Keratinocyte (primary cell): Measurements from ENCODE around the gene COA5. TPM values are rescaled to one million over a fixed set of nuclear protein-coding genes. Genes with fewer than 3 reads are reported as not detected.

Experiments used
- DNase-seq: peaks from one replicate; pipeline ENCODE4 v3.0.0-alpha.2; 2011; ENCODE audit warnings: low read depth, missing footprints, low spot score
- FAIRE-seq: peaks from 2 replicates; lab custom pipeline; 2011; peaks lifted over from hg19 to GRCh38; lab: Jason Lieb, UNC
- H2AFZ ChIP-seq: 2 replicates; pipeline ENCODE4 v1.6.0; 2012; ENCODE audit warnings: low read length, control low read depth, inconsistent platforms; ENCODE audit not compliant: control insufficient read depth
- H3K27ac ChIP-seq: 2 replicates; pipeline ENCODE4 v1.5.1; 2011; ENCODE audit warnings: low read length; ENCODE audit not compliant: control insufficient read depth, insufficient read depth
- H3K27me3 ChIP-seq: 3 replicates; pipeline ENCODE4 v1.6.0; 2011; ENCODE audit warnings: low read length; ENCODE audit not compliant: control insufficient read depth, insufficient read depth; ENCODE audit errors: extremely low read depth
- H3K36me3 ChIP-seq, 2 experiments: 2 replicates in 1 of 2; 3 replicates in 1 of 2; pipeline ENCODE4 v1.5.1; 2011; ENCODE audit warnings: low read length in 2 of 2, mild to moderate bottlenecking in 1 of 2; ENCODE audit not compliant: control insufficient read depth in 2 of 2, insufficient read depth in 2 of 2; ENCODE audit errors: extremely low read depth in 1 of 2
- H3K4me1 ChIP-seq: 3 replicates; pipeline ENCODE4 v1.5.1; 2011; ENCODE audit warnings: low read length; ENCODE audit not compliant: control insufficient read depth, insufficient read depth; ENCODE audit errors: extremely low read depth
- H3K4me2 ChIP-seq: 3 replicates; pipeline ENCODE4 v1.6.0; 2011; ENCODE audit warnings: low read depth, low read length; ENCODE audit not compliant: control insufficient read depth, insufficient read depth; ENCODE audit errors: extremely low read depth
- H3K4me3 ChIP-seq, 3 experiments: fragments of 200-600 bp in 1 of 3; sonication (generic) in 1 of 3; 2 replicates in 2 of 3; 3 replicates in 1 of 3; pipeline ENCODE4 v1.5.1; 2011 to 2016; ENCODE audit warnings: low read length in 3 of 3, mild to moderate bottlenecking in 3 of 3, control low read depth in 2 of 3, inconsistent platforms in 1 of 3, low read depth in 1 of 3, mixed read lengths in 1 of 3, mixed run types in 1 of 3, moderate library complexity in 1 of 3; ENCODE audit not compliant: control insufficient read depth in 2 of 3, insufficient read depth in 2 of 3; ENCODE audit errors: extremely low read depth in 1 of 3
- H3K79me2 ChIP-seq: 2 replicates; pipeline ENCODE4 v1.6.0; 2012; ENCODE audit warnings: low read length; ENCODE audit not compliant: control insufficient read depth, insufficient read depth
- H3K9ac ChIP-seq: 3 replicates; pipeline ENCODE4 v1.6.0; 2011; ENCODE audit warnings: low read length; ENCODE audit not compliant: control insufficient read depth, insufficient read depth; ENCODE audit errors: extremely low read depth
- H3K9me1 ChIP-seq: 3 replicates; pipeline ENCODE4 v1.6.0; 2011; ENCODE audit warnings: low read length; ENCODE audit not compliant: control insufficient read depth, insufficient read depth; ENCODE audit errors: extremely low read depth
- H3K9me3 ChIP-seq: 2 replicates; pipeline ENCODE4 v1.5.1; 2012; ENCODE audit warnings: low read depth, low read length; ENCODE audit not compliant: control insufficient read depth
- H4K20me1 ChIP-seq: 3 replicates; pipeline ENCODE4 v1.6.0; 2011; ENCODE audit warnings: low read length; ENCODE audit not compliant: control insufficient read depth, insufficient read depth; ENCODE audit errors: extremely low read depth
- EZH2 ChIP-seq: IDR thresholded peaks from one replicate; pipeline ENCODE4 v1.6.1; 2012; ENCODE audit warnings: inconsistent platforms, mild to moderate bottlenecking, low read length, moderate library complexity
- dilution Hi-C: fragments of 300-500 bp; cut with MboI; formaldehyde crosslinking; loops from one replicate; pipeline ENCODE4 v1.7.0; 2020; ENCODE audit warnings: low sequenced_read_pairs; ENCODE audit not compliant: extremely low pct_ligation_motif_present
- polyA plus RNA-seq, 5 experiments: library from polyadenylated mRNA; depleted of rRNA in 3 of 5; stranded (reverse) in 3 of 5; stranded (forward) in 1 of 5; unstranded in 1 of 5; fragments of >200 nt; gene quantifications; 1 replicate in 1 of 5; 2 replicates in 3 of 5; 3 replicates in 1 of 5; pipeline versions ENCODE4 v1.2.1 to v1.2.3, GENCODE V29; 2011 to 2012; ENCODE audit warnings: missing spikeins in 2 of 5, low read depth in 1 of 5, low replicate concordance in 1 of 5
- TF ChIP-seq, protein P1 (sequence below), 3 experiments: IDR thresholded peaks in 1 of 3; conservative IDR thresholded peaks in 1 of 3; optimal IDR thresholded peaks in 1 of 3; 2 replicates in 2 of 3; 3 replicates in 1 of 3; pipeline versions ENCODE3 to v1.5.1; 2011; ENCODE audit warnings: low read length in 3 of 3, mild to moderate bottlenecking in 3 of 3, moderate library complexity in 2 of 3, control low read depth in 1 of 3, inconsistent platforms in 1 of 3; ENCODE audit not compliant: insufficient read depth in 2 of 3; ENCODE audit errors: extremely low read depth in 1 of 3

The COA5 gene
- polyA plus RNA-seq, 1 donor (not counting 4 experiments of a cell fraction or from before 2014, with no cell fraction given), result 25.1 TPM

DNA sequence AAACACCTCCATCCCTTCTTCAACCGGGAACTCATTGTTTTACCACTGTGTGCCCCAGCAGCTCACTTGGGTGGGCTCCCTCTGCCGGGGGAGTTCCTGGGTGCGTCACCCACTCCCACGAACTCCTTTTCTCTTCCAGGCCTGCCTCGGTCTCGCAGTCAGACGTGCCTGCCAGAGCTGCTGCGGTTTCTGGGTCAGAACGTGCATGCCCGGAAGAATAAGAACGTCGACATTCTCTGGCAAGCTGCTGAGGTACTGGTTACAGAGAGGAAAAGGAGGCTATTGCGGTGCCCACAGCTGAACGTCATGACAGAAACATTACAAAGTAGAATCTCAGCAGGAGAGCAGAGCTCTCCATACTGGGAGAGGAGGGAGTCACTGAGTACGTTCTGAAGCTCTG lies 35.6 kb downstream of the COA5 start:
- dilution Hi-C loops, result no loop called here
- Histone ChIP-seq H3K4me1 (peaks cover 16% of the 10 kb centered on the region), H3K27me3 (no peaks in the 10 kb centered on the region), H3K9ac (no peak overlapping the region), H3K9me1 (peaks cover 4% of the 10 kb centered on the region), H3K79me2 (no peaks in the 10 kb centered on the region), H4K20me1 (no peaks in the 10 kb centered on the region), H3K36me3 (peaks cover 9 to 16% of the 10 kb centered on the region in 2 experiments), H3K27ac (no peak overlapping the region), H3K4me3 (no peak overlapping the region), H3K4me2 (no peak overlapping the region), H3K9me3 (no peaks in the 10 kb centered on the region), H2AFZ (no peak overlapping the region)
- no peak for FAIRE-seq
- TF ChIP-seq EZH2, result no peak
- TF ChIP-seq, protein P1, sequence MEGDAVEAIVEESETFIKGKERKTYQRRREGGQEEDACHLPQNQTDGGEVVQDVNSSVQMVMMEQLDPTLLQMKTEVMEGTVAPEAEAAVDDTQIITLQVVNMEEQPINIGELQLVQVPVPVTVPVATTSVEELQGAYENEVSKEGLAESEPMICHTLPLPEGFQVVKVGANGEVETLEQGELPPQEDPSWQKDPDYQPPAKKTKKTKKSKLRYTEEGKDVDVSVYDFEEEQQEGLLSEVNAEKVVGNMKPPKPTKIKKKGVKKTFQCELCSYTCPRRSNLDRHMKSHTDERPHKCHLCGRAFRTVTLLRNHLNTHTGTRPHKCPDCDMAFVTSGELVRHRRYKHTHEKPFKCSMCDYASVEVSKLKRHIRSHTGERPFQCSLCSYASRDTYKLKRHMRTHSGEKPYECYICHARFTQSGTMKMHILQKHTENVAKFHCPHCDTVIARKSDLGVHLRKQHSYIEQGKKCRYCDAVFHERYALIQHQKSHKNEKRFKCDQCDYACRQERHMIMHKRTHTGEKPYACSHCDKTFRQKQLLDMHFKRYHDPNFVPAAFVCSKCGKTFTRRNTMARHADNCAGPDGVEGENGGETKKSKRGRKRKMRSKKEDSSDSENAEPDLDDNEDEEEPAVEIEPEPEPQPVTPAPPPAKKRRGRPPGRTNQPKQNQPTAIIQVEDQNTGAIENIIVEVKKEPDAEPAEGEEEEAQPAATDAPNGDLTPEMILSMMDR (optimal IDR thresholded peaks at IDR 0.05 in 1 of 3, IDR thresholded peaks at IDR 0.05 in 1 of 3, conservative IDR thresholded peaks at IDR 0.05 in 1 of 3; ENCODE audit: extremely low read depth in 1 of 3, insufficient read depth in 2 of 3, low read length in 3 of 3), result no peak
- DNase-seq, result no peak

DNA sequence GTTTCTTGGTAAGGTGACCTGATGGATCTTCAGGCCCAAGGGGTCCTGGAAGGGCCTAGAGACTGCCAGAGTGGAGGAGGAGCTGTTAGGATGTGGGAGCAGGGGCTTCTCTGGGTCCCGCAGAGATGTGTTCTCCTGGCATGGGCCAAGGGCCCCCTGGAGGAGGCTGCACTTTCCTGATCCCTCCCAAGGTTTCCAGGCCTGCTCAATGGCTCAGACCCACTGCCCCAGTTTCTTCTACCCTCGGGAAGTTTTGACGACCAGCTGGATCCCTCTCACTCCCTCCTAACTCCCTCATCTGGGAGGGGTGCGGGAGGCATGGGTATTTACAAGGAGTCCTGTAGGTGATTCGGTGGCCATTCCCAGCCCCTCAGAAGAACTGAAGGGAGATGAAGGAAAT lies 36.1 kb downstream of the COA5 start:
- Histone ChIP-seq H3K27ac (no peak overlapping the region), H3K36me3 (peaks cover 8 to 15% of the 10 kb centered on the region in 2 experiments), H3K9ac (no peak overlapping the region), H3K27me3 (no peaks in the 10 kb centered on the region), H3K9me3 (no peaks in the 10 kb centered on the region), H3K4me3 (no peak overlapping the region), H3K9me1 (peaks cover 4% of the 10 kb centered on the region), H3K79me2 (no peaks in the 10 kb centered on the region), H4K20me1 (no peaks in the 10 kb centered on the region), H2AFZ (no peak overlapping the region), H3K4me1 (peaks cover 16% of the 10 kb centered on the region), H3K4me2 (no peak overlapping the region)
- dilution Hi-C loops, result no loop called here
- no peak for FAIRE-seq
- no peak for DNase-seq
- TF ChIP-seq EZH2, result no peak
- TF ChIP-seq, protein P1 (optimal IDR thresholded peaks at IDR 0.05 in 1 of 3, IDR thresholded peaks at IDR 0.05 in 1 of 3, conservative IDR thresholded peaks at IDR 0.05 in 1 of 3; ENCODE audit: extremely low read depth in 1 of 3, insufficient read depth in 2 of 3, low read length in 3 of 3), result no peak
